C4-2B (cell line): ENCODE measurements around the gene CORO1C.
"Not testable (repeated sequence)": the region's sequence is repeated elsewhere in the genome, so short reads cannot be mapped to it uniquely, and the experiment has no call there.

ENCODE experiments used
- H3K27ac ChIP-seq: fragments of 450-650 bp; 2 replicates; pipeline ENCODE4 v1.5.1; 2017
- CTCF ChIP-seq: fragments of 450-650 bp; conservative IDR thresholded peaks from 2 replicates; pipeline ENCODE4 v1.5.1; 2017; ENCODE audit warnings: mild to moderate bottlenecking
- ZFX ChIP-seq: fragments of 450-650 bp; IDR thresholded peaks from 2 replicates; pipeline ENCODE4 v1.6.1; 2017

CORO1C gene

GRCh38 chr12:108752387-108752786 is 21.1 kb upstream of the CORO1C start:
- H3K27ac ChIP-seq, result no peak overlapping the region
- TF ChIP-seq CTCF (no peak), ZFX (no peak)

GRCh38 chr12:108751821-108752220 is 20.5 kb upstream of the CORO1C start:
- H3K27ac ChIP-seq, result no peak overlapping the region
- TF ChIP-seq CTCF (no peak), ZFX (no peak)

- not testable (repeated sequence) for H3K27ac ChIP-seq
These were observed 19.7 kb upstream of the CORO1C start for GRCh38 chr12:108751003-108751402.

GRCh38 chr12:108750526-108750925 is 19.2 kb upstream of the CORO1C start:
- no peak overlapping the region for H3K27ac ChIP-seq
- TF ChIP-seq ZFX (no peak), CTCF (no peak)

- no peak for TF ChIP-seq ZFX
- no peak for TF ChIP-seq CTCF
These were observed 16.2 kb upstream of the CORO1C start for GRCh38 chr12:108747563-108747962.

GRCh38 chr12:108745641-108746040 is 14.3 kb upstream of the CORO1C start:
- no peak overlapping the region for H3K27ac ChIP-seq
- TF ChIP-seq ZFX (no peak), CTCF (no peak)

More at GRCh38 chr12:108747563-108747962, 16.2 kb upstream of the CORO1C start:
- H3K27ac ChIP-seq, result no peak overlapping the region

- TF ChIP-seq CTCF (no peak), ZFX (no peak)
- H3K27ac ChIP-seq, result no peak overlapping the region
These were observed 12.9 kb upstream of the CORO1C start for GRCh38 chr12:108744021-108744897.

GRCh38 chr12:108738170-108738569 is 6.9 kb upstream of the CORO1C start:
- no peak for TF ChIP-seq ZFX
- no peak for TF ChIP-seq CTCF

More at GRCh38 chr12:108738170-108738569, 6.9 kb upstream of the CORO1C start:
- H3K27ac ChIP-seq, result no peak overlapping the region
